Spinal cord (tissue), 10 donors: Measurements from ENCODE around the gene OR2S2. TPM values are rescaled to one million over a fixed set of nuclear protein-coding genes. Genes with fewer than 3 reads are reported as not detected.

ENCODE experiments used
- DNase-seq, 6 donors: peaks; one replicate each; pipeline versions ENCODE4 v3.0.0 to v3.0.0-alpha.2; 2013 to 2015; ENCODE audit warnings: low spot score in 6 of 6, low read depth in 4 of 6
- H3K27ac ChIP-seq: one replicate; pipeline ENCODE4 v1.5.1; 2013; ENCODE audit warnings: low read depth, low read length, control low read depth
- H3K27me3 ChIP-seq: one replicate; pipeline ENCODE4 v1.6.1; 2013; ENCODE audit warnings: low read length; ENCODE audit not compliant: control insufficient read depth, insufficient read depth
- H3K36me3 ChIP-seq: one replicate; pipeline ENCODE4 v1.6.1; 2013; ENCODE audit warnings: low read length; ENCODE audit not compliant: control insufficient read depth, insufficient read depth
- H3K4me1 ChIP-seq: one replicate; pipeline ENCODE4 v1.6.1; 2013; ENCODE audit warnings: low read length; ENCODE audit not compliant: control insufficient read depth, insufficient read depth
- H3K4me3 ChIP-seq: one replicate; pipeline ENCODE4 v1.5.1; 2013; ENCODE audit warnings: low read depth, low read length, control low read depth
- H3K9me3 ChIP-seq: one replicate; pipeline ENCODE4 v1.6.1; 2013; ENCODE audit warnings: low read length; ENCODE audit not compliant: control insufficient read depth, insufficient read depth
- WGBS: methylation state at CpG from one replicate; pipeline ENCODE4 v1.1.5; 2013; ENCODE audit warnings: missing lambda C conversion rate; ENCODE audit not compliant: insufficient coverage; 5-methylcytosine and 5-hydroxymethylcytosine counted together
- polyA plus RNA-seq, 2 donors: library from polyadenylated mRNA; unstranded; fragments of 120-200 nt; gene quantifications; one replicate each; pipeline ENCODE4 v1.2.1, GENCODE V29; 2013; ENCODE audit not compliant: insufficient read length in 2 of 2
- total RNA-seq, 2 donors: library from RNA; depleted of rRNA in 1 of 2; stranded (reverse); fragments of 120-200 nt in 1 of 2; fragments of >200 nt in 1 of 2; gene quantifications; one replicate each; pipeline versions ENCODE4 v1.2.3 to v1.2.4, GENCODE V29; 2013 to 2014
- donor health status: healthy.

The OR2S2 gene
- total and polyA plus RNA-seq, 4 donors, result not detected

- DNase-seq, result no peak
- Histone ChIP-seq H3K4me1 (peaks cover 26% of the 10 kb centered on the region), H3K9me3 (no peaks in the 10 kb centered on the region), H3K27me3 (peaks cover 2% of the 10 kb centered on the region), H3K36me3 (peaks cover 3% of the 10 kb centered on the region), H3K4me3 (no peak overlapping the region), H3K27ac (no peak overlapping the region)
- 55% methylated on average over 9 of the region's 10 CpGs for WGBS
Measured at GRCh38 chr9:35912791-35913400, 45.1 kb downstream of the OR2S2 start.

- 87% methylated on average over 6 of the region's 10 CpGs for WGBS
- Histone ChIP-seq H3K27me3 (peaks cover 2% of the 10 kb centered on the region), H3K4me1 (peaks cover 38% of the 10 kb centered on the region), H3K4me3 (no peak overlapping the region), H3K36me3 (peaks cover 3% of the 10 kb centered on the region), H3K9me3 (no peaks in the 10 kb centered on the region), H3K27ac (peak overlapping the region; percentile 5)
- DNase-seq, result no peak
Measured at GRCh38 chr9:35911690-35912089, 46.3 kb downstream of the OR2S2 start.

DNA sequence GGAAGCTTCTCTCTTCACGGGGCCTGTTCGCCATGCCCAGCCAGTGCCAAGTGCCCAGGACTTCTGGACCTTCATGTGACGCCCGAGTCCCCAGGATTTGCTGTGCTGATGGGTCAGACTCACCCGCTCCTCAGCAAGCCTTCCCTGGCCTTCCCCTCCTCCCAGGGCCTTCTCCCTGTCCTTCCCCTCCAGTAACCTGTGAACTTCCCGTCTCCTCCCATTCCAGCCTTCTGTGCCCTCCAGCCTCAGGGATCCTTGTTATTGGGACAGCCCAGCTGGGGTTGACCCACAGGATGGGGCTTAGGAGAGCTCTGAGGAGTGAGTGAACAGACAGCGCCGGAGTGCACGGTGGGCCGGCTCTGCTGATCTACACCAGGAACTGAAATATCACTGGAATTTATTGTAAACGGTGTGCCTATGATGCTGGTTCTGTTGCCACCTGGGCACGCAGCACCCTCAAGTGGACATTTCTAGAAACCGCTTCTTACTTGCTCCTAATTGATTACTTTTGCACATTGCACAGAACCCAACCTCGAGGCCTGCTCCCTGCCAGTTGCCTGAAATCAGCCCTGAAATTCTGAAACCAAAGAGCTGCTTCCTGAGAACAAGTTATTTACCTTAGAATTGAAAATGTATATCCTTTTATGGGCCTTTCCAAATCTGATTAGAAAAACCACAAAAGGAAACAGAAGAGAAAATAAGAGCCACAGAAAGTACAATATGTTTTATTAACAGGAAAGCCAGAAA, 47.2 kb downstream of the OR2S2 start:
- DNase-seq, result no peak

DNA sequence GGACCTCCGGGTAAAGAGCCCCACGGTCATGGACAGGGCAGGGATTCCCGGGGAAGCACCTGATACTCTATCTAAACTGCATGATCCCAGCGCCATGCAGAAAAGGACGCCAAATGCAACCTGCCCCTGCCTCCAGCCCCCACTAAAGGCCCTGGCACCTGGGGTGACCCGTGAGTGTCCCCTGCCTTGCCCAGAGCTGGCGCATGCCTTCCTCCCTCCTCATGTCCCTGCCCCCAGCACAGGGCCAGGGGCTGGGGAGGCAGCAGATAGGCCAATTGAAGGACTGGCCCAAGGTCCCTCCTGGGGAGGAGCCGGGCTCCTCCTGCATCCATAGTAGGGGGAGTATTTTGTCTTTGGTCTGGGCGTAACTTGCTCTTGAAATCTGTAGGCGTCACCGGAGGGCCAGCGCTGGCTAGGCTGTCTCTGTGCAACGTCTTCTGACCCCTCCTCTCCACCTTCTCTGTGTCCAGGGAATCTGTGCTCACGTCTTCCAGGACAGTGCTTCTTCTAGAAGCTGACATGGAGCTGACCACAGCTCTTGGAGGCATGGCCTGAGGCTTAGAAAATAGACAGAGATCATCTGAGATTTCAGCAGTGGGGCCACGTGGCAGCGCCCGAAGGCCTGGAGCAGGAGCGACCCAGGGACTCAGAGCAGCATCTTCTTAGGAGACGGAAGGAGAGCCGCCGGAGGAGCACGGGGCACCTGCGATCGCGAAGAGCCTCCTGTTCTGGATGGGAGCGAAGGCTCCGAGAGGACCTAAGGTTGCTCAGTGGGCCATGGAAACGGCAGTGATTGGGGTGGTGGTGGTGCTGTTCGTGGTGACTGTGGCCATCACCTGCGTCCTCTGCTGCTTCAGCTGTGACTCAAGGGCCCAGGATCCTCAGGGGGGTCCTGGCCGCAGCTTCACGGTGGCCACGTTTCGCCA, 48.0 kb downstream of the OR2S2 start:
- WGBS, result 93% methylated on average over 32 of the region's 34 CpGs
- H3K36me3 ChIP-seq, result peaks cover 3% of the 10 kb centered on the region
- peaks cover 2% of the 10 kb centered on the region for H3K27me3 ChIP-seq
- H3K4me1 ChIP-seq, result peaks cover 55% of the 10 kb centered on the region
- no peak overlapping the region for H3K4me3 ChIP-seq
- H3K9me3 ChIP-seq, result no peaks in the 10 kb centered on the region
- peak overlapping the region; percentile 96 for H3K27ac ChIP-seq
- DNase-seq, result no peak

More for the DNA sequence above, 47.2 kb downstream of the OR2S2 start:
- Histone ChIP-seq H3K4me1 (peaks cover 47% of the 10 kb centered on the region), H3K9me3 (no peaks in the 10 kb centered on the region), H3K4me3 (no peak overlapping the region), H3K27me3 (peaks cover 2% of the 10 kb centered on the region), H3K27ac (peak overlapping the region; percentile 12), H3K36me3 (peaks cover 3% of the 10 kb centered on the region)
- 75% methylated on average over 11 of the region's 14 CpGs for whole genome bisulfite sequencing

- Histone ChIP-seq H3K36me3 (peaks cover 3% of the 10 kb centered on the region), H3K4me3 (no peak within 1 kb of the TSS), H3K9me3 (no peaks in the 10 kb centered on the region), H3K27me3 (peaks cover 2% of the 10 kb centered on the region), H3K4me1 (peaks cover 62% of the 10 kb centered on the region), H3K27ac (peak within 1 kb of the TSS; percentile 96)
- DNase-seq, result no peak
- WGBS, result 81% methylated on average over 11 of the region's 11 CpGs
Measured at GRCh38 chr9:35909274-35909673, 48.7 kb downstream of the OR2S2 start, which contains the start of gene SPAAR. TSS of gene SPAAR (plus strand) at chr9:35909490. CDS start at chr9:35910464, 974 bp downstream.

DNA sequence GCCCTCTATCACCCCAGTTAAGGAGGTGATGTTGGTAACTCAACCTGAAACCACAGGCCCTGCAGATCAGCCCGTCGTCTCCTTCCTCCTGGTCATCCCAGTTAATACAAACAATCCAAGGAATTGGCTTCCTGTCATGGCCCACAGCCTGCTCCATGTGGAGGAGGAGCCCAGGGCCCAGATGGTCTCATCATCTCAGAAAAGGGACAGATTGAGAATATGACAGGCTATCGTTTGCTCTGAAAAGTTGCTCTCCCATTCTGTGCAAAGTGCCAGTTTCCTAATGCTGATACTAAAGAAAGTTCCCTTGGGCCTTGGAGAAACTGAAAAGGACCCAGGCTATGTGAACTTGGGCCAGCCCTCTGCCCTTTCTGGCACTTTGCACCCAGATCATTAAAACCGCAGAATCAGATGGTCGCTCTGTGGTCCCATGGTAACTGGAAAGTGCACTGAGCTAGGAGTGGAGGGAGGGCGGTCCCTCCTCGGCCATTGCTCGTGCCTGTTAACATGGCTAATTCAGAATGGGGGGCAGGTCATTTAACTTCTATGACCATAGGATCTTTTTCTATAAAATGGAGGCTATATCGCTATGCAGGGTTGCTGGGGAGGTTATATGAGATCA, 49.3 kb downstream of the OR2S2 start:
- 62% methylated on average over 4 of the region's 9 CpGs for WGBS
- H3K27me3 ChIP-seq, result peaks cover 2% of the 10 kb centered on the region
- H3K36me3 ChIP-seq, result peaks cover 3% of the 10 kb centered on the region
- peaks cover 64% of the 10 kb centered on the region for H3K4me1 ChIP-seq
- no peak overlapping the region for H3K4me3 ChIP-seq
- peak in 2 of 6 donors; percentile 39 to 89 for DNase-seq
- H3K9me3 ChIP-seq, result no peaks in the 10 kb centered on the region
- H3K27ac ChIP-seq, result peak overlapping the region; percentile 96

GRCh38 chr9:35907711-35908503, 50.0 kb downstream of the OR2S2 start:
- H3K27me3 ChIP-seq, result peaks cover 2% of the 10 kb centered on the region
- peaks cover 3% of the 10 kb centered on the region for H3K36me3 ChIP-seq
- DNase-seq, result peak in 3 of 6 donors; percentile 38 to 91 (median 79)
- no peaks in the 10 kb centered on the region for H3K9me3 ChIP-seq
- peak overlapping the region; percentile 96 for H3K27ac ChIP-seq
- WGBS, result 26% methylated on average over 7 of the region's 13 CpGs
- H3K4me1 ChIP-seq, result peaks cover 62% of the 10 kb centered on the region
- H3K4me3 ChIP-seq, result no peak overlapping the region
